Measurements from ENCODE around the gene AKT3.

The AKT3 gene

DNA sequence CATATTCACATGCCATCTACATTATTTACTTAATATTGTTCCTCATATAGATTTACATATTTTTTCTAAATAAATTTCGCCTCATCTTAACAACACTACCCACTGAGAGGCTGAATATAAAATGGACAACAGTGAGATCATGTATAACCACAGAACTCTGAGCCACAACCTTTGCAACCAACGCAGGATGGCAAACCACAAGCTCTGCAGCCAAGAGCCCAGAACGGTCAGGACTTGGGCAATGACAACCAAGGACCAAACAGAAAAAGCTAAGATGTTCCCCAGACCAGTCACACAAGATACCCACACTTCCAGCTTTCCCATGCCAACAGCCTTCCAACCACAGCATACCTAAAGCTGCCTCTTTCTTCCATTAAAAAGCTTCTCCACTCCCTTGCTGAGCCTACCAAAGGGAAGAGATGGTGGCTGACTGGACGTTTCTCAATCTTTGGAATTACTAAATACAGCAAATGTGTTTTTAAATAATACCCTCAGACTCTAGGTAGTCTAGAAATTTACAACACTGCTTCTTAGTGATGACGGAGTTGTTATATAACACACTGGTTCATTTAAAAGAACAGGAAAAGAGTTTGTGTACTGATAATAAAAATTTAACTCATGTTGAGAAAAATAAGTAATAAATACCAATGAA is 117.9 kb downstream of the AKT3 start:
- DNase-seq (ENCODE audit: low read depth in 2 of 2), result no peak

DNA sequence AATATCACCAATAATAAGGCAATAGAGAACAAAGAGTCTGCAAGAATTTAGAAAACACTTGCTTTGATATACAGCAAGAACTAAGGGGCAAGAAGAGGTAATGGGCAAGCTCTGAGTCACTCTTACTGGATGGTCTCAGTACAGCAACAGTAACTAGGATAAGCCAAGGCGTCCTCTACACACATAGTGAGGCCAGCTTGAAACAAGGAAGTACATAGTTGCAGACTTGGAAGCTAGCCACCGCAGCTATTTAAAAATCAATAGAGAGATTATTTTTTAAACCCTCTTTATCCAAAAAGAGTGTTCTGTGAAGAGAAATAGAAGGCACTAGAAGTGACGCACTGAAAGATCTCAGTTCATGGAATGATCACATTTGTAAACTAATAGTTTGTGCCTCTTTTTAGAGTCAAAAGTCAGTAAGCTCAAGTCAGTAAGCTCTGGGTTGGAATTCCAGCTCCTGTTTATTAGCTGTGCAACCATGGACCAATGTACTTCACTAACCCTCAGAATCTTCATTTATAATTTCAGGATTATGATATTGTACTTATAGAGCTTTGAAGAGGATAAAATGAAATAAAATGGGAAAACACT is 118.6 kb downstream of the AKT3 start:
- DNase-seq (ENCODE audit: low read depth in 2 of 2), result no peak

- no peak for DNase-seq (ENCODE audit: low read depth in 2 of 2)
These were observed 119.4 kb downstream of the AKT3 start for GRCh38 chr1:243730487-243731150.

GRCh38 chr1:243729956-243730355 is 120.1 kb downstream of the AKT3 start:
- no peak for DNase-seq (ENCODE audit: low read depth in 2 of 2)

DNA sequence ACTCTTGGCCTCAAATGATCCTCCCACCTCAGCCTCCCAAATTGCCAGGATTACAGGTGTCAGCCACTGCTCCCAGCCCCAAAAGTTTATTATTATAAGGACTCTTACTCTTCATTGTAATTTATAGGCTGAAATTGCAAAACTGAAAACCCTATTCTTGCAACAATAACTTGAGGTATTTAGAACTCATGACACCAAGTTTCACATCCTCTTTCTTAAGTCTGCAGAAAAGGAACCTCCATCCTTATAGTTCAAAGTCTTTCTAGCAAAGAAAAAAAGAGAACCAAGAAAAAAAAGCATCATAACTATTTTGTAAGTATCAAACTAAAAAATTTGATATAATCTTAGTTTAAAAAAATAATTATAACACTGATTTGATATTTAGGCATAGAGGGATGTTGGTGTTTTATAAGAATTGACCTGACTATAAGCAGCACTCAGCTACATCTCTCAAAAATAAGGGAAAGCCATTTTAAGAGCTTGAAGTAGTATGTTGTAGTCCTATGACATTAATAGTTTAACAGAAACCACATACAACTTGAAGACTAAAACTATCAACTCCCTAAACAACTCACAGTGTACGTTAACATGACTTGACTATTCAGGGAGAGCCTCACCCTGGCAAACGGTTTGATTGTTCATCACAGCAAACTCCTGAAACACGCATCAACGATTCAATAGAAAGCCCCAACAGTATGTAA is 122.4 kb downstream of the AKT3 start:
- no peak for DNase-seq (ENCODE audit: low read depth in 2 of 2)

- no peak for DNase-seq (ENCODE audit: low read depth in 2 of 2)
These were observed 123.1 kb downstream of the AKT3 start for GRCh38 chr1:243726806-243727502.

DNA sequence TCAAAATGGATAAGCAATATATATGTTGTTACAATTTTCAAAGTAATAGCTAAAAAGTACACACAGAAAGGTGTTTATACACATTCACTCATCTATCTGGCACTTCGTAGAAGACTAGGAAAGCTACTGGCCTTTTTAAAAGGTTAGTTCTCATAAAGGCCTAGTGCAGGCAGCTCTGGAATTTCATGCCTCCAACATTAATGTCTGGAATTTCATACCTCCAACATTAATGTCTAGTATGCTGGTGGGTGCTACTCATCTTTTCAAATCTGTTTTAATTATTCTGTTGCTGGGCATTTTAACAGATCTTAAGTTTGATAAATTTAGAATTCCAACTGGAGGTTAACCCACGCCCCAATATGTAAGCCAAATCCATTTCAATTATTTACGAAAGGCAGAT is 124.2 kb downstream of the AKT3 start:
- DNase-seq (ENCODE audit: low read depth in 2 of 2), result no peak

GRCh38 chr1:243725075-243725474 is 125.0 kb downstream of the AKT3 start:
- DNase-seq (ENCODE audit: low read depth in 2 of 2), result no peak

DNA sequence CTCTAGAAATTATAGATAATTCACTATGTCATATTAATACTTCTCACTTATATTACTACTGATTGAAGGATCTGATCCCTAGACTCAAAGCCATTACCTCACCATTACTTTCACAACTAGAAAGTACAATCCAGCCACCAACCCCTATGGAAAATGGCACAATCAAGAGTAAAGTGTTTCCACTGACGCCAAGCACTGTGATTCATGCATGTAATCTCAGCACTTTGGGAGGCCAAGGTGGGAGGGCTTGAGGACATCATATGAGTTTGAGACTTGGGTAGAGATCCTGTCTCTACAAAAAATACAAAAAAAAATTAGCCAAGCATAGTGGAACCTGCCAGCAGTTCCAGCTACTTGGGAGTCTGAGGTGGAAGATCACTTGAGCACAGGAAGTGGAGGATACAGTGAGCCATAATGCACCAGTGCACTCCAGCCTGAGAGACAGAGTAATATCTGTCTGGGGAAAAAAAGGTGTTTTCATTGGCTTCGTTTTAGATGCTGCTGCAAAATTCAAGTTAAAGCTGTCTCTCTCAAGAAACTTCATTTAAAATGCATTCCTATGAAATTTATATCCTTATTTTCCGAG is 126.5 kb downstream of the AKT3 start:
- no peak for DNase-seq (ENCODE audit: low read depth in 2 of 2)

DNA sequence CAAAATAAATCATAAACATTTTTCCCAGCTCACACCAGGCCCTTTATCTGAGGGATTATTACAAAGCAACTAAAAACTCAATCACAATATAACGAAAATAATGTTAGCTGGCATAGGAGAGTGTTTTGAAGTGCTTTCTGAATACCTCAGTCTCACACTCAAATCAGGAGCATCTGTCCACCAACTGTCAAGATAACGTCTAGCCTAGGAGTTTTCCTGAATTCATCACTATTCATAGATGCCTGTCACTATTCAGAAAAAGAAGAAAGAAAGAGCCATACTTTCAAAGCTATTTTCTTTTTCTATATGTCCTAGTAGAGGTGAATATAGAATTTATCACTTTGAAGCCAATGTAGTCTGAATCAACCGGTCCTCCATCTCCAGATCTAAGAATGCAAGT is 127.0 kb downstream of the AKT3 start:
- DNase-seq (ENCODE audit: low read depth in 2 of 2), result no peak

DNA sequence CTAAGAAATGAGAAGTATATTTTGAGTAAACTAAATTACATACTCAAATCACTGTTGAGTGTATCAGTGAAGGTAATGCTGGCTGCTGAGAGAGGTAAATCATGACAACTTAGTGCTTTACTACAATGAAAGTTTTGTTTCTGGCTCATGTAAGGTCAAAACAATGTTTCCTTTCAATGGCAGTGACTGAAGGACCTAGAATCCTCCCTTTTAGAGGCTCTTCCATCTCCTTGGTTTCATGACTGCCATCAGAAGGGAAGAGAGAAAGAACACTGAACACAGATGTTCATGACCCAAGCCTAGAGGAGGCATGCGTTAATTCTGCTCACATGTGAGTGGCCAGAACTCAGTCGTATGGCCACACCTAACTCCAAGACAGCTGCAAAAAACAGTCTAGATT is 130.6 kb downstream of the AKT3 start:
- no peak for DNase-seq (ENCODE audit: low read depth in 2 of 2)

- no peak for DNase-seq (ENCODE audit: low read depth in 2 of 2)
These were observed 131.2 kb downstream of the AKT3 start for GRCh38 chr1:243718893-243719292.

- no peak for DNase-seq (ENCODE audit: low read depth in 2 of 2)
These were observed 132.0 kb downstream of the AKT3 start for GRCh38 chr1:243718022-243718421.

GRCh38 chr1:243716906-243717305 is 133.1 kb downstream of the AKT3 start:
- no peak for DNase-seq (ENCODE audit: low read depth in 2 of 2)

- no peak for DNase-seq (ENCODE audit: low read depth in 2 of 2)
These were observed 134.8 kb downstream of the AKT3 start for GRCh38 chr1:243715285-243715684.

GRCh38 chr1:243713470-243714186 is 136.4 kb downstream of the AKT3 start:
- no peak for DNase-seq (ENCODE audit: low read depth in 2 of 2)

- DNase-seq (ENCODE audit: low read depth in 2 of 2), result no peak
These were observed 137.1 kb downstream of the AKT3 start for GRCh38 chr1:243712941-243713340.

- DNase-seq (ENCODE audit: low read depth in 2 of 2), result no peak
These were observed 137.8 kb downstream of the AKT3 start for GRCh38 chr1:243712242-243712641.

- DNase-seq (ENCODE audit: low read depth in 2 of 2), result no peak
These were observed 139.6 kb downstream of the AKT3 start for GRCh38 chr1:243710467-243710866.

- DNase-seq (ENCODE audit: low read depth in 2 of 2), result no peak
These were observed 141.8 kb downstream of the AKT3 start for GRCh38 chr1:243708210-243708609.

GRCh38 chr1:243706563-243706962 is 143.5 kb downstream of the AKT3 start:
- DNase-seq (ENCODE audit: low read depth in 2 of 2), result no peak
